GM21717 (cell line): Measurements from ENCODE around the gene MRPS30.
"Not testable (repeated sequence)": the region's sequence is repeated elsewhere in the genome, so short reads cannot be mapped to it uniquely, and the experiment has no call there.

Experiments used
- ATAC-seq: cut with Tn5 transposase; IDR thresholded peaks from one replicate; pipeline ENCODE4 v1.9.1; 2021; ENCODE audit warnings: mild to moderate bottlenecking, moderate library complexity; ENCODE audit not compliant: unreplicated experiment

MRPS30 gene

DNA sequence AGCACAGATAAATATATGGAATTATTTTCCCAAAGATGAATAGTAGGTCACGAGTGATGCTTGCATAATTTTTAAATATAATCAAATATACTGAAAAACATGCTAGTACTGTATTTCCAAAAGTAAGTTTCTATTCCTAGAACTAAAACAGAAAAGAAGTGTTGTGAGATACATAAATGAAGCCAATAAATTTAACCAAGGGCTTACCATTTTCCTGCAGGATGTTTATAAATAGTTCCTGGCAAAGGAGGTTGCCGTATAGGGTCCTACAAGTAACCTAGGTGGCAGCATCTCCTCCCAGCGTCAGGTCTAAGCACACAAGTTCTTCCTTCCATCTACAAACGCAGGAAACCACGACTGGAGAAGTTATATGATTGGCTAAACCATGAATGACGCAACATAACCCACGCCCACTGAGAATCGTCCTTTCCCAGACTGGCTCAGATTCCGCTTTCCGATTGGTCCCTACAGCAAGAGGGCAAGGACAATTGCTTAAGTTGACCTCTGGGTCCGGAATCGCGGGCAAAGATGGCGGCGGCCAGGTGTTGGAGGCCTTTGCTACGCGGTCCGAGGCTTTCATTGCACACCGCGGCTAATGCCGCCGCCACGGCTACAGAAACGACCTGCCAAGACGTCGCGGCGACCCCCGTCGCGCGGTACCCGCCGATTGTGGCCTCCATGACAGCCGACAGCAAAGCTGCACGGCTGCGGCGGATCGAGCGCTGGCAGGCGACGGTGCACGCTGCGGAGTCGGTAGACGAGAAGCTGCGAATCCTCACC lies at the start of gene MRPS30:
Gene MRPS30, plus strand, starts transcription at position 513 of the 780 bp plus-strand sequence. Its CDS starts 16 bp downstream, at position 529.
- peak; percentile 99 for ATAC-seq

- no peak for ATAC-seq
Measured at GRCh38 chr5:44769200-44769876, 39.4 kb upstream of the MRPS30 start.

DNA sequence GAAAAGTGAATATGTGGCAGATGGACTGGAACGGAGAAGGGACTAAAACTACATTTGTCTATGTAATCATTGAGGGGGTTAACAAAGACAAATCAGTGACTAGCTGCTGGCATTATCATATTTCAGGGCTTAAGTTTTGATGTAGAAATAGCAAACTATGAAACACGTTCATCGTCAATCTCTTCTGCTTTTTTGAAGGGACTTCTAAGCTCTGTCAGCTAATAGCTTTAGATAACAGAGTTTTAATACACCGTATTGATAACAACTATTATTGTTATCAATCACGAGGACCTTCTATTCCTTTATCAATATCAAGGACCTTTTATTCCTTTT lies 38.9 kb upstream of the MRPS30 start:
- ATAC-seq: no peak

DNA sequence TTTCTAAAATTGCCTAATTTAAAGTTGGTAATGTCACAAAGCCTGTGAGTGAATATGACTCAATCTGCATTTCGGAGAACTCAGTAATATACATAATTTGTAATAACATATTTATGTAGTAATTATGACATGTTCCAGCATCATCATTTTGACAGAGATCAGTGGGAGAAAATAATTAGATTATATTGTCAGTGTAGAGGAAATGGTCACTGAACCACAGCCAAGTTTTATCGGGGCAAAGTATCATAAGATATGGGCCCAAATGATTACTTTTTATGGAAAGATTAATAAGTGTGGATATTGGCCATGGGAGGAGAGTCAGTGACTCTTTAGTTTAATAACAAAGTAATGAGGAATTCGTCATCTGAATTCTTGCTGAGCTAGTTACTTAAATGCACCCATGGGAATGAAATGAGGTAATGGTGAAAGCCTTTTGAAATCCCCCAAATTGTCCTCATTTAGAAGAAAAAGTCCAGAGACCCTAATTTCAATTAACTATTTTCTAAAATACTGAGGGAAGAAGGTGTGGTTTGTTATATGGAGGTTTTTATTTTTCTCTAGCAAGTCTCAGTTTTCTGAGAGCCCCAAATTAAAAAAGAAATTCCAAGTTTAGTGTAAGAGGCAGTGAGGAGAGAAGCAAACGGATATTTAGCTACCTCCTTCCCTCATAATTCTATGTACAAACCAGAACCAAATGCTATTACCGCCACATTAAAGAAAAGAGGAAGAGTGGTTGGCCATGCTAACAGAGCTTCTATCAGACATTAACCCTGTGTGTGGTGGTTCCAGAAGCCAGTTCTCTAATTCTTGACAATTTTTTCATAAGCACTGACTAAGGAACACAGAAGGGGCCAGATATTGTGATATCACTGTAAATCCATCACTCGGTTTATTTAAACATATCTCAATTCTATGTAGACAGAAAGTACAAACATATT lies 37.7 kb upstream of the MRPS30 start:
- no peak for ATAC-seq

GRCh38 chr5:44772397-44772796 lies 36.4 kb upstream of the MRPS30 start:
- ATAC-seq: not testable (repeated sequence)

GRCh38 chr5:44774279-44774880 lies 34.4 kb upstream of the MRPS30 start:
- no peak for ATAC-seq

- ATAC-seq: no peak
Measured at GRCh38 chr5:44779167-44779566, 29.6 kb upstream of the MRPS30 start.

DNA sequence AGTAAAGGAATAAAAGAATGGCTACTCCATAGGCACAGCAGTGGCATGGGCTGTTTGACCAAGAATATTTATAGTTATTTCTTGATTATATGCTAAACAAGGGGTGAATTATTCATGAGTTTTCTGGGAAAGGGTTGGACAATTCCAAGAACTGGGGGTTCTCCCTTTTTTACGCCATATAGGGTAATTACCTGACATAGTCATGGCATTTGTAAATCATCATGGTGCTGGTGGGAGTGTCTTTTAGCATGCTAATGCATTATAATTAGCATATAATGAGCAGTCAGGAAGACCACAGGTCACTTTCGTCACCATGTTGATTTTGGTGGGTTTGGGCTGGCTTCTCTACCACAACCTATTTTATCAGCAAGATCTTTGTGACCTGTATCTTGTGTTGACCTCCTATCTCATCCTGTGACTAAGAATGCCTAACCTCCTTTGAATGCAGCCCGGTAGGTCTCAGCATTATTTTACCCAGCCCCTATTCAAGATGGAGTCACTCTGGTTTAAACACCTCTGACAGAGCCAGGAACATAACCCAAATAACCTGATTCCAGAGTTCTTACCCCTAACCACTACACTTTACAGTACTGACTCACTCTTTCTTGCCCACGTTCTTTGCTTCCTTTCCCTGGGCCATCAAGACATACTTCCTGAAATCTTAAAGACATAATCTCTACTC lies 25.0 kb upstream of the MRPS30 start:
- ATAC-seq: no peak

DNA sequence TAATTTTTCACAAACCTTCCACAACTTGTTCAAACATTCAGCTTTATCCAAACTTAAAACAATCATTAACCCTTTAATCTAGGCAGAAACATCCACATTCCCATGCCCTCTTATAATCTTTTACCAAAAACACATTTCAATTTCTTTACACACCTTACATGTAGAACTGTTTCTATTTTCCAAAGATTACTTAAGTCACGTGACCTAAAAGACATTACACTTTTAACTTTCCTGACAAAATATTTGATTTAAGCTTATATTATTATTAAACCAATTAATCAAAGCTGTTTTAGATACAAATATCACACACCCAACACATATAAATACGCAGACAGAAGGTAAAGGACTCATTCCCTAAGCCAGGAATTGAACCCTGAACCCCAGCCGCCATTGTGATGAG lies 21.0 kb upstream of the MRPS30 start:
- ATAC-seq: no peak

- not testable (repeated sequence) for ATAC-seq
Measured at GRCh38 chr5:44789372-44789995, 19.3 kb upstream of the MRPS30 start.

DNA sequence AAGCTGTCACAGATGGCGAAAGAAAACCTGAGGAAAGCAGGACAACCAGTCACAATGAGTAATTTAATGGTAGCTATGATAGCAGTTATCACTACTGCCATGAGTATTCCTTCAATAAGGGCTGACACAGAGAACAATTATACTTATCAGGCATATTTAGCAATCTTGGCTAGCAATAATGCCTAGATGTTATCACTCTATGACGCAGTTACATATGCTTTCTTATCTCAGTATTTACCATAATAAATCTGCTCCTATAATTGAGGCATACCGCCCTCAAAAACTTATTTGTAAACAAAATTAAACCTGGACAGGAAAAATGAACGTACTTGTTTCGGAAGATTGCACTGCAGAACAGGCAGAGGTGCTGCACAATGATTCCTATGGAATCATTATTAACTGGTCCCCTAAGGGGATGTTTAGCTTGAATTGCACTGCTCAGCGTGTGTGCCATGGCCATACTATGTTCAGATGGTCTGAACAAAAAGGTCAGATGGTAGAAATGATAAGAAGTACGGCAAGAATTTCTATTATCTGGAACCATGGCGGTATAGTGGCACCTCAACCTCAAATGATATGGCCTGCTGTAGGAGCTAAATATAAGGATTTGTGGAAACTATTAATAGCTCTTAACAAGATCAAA lies 16.6 kb upstream of the MRPS30 start:
- not testable (repeated sequence) for ATAC-seq

DNA sequence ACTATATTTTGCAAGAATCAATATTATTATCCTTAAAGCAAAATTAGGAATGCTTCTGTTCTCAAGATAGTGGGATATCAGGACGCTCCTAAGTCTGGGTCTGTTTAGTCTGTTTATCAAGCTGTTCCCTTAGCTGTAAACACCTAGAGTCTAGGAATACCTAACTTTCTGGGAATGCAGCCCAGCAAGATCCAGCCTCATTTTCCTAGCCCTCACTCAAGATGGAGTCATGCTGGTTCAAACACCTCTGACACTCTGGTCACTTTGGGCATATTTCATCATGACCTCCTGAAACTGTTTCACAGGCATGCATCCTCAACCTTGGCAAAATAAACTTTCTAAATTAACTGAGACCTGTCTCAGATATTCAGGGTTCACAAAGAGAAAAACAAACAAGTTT lies 14.4 kb upstream of the MRPS30 start:
- ATAC-seq: no peak

DNA sequence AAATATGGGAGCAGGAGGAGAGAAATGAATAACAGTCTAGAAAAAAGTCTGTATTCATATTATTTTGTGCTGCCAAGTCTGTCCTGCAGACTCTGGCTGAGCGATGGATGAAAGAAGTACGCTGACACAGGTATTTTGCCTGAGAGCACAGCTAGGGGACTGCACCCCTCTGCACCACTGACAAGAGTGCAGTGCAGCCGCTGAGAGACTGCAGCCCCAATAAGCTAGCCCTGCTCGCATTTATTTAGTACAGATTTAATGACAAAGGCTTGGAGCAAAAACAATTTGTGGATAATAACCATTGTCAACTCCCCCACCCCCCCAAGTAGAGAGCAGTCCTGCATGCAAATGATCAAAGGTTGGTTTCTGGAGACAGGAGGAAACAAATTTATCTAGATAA lies 13.3 kb upstream of the MRPS30 start:
- ATAC-seq: no peak

GRCh38 chr5:44797841-44798240 lies 10.9 kb upstream of the MRPS30 start:
- no peak for ATAC-seq

GRCh38 chr5:44801992-44802391 lies 6.8 kb upstream of the MRPS30 start:
- ATAC-seq: no peak

- ATAC-seq: no peak
Measured at GRCh38 chr5:44806608-44807007, 2.1 kb upstream of the MRPS30 start.

DNA sequence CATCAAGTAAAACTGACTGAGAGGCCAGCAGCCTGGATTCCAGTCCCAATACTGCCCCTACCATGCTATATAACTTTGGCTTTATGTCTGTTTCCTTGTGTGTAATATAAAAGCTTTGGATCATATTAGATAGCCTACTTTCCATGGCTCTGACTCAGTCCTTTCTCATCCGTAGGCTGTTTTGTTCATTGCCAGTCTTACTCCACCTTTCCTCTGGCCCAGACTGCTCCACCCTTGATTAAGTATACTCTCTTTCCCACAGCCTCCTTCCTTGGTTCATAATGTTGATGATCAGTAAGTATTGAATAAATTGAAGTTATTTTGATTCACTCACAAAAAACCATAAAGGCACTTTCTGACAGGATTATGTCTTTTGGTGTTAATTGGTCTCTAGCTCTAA lies 1.5 kb upstream of the MRPS30 start:
- ATAC-seq: no peak

DNA sequence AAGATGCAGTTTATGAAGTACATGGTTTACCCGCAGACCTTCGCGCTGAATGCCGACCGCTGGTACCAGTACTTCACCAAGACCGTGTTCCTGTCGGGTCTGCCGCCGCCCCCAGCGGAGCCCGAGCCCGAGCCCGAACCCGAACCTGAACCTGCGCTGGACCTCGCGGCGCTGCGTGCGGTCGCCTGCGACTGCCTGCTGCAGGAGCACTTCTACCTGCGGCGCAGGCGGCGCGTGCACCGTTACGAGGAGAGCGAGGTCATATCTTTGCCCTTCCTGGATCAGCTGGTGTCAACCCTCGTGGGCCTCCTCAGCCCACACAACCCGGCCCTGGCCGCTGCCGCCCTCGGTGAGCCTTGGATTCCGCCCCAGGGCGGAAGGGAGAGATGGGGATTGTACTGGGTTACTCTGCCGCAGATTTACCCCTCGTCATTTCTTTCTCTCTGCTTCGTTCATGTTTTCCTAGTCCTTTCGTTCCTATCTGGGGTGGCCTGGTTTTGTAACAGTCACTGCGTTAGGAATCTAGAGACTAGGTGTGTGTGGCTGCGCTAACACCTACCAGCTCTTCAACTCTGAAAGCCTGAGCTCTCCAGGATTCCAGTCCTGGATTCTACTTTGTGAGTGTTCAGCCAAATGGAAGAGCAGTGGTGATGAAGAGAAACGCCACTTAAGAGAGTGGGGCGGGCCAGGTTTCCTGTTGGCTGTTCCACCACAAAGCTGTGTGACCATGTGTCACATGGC lies 638 bp downstream of the MRPS30 start:
- peak; percentile 39 for ATAC-seq

DNA sequence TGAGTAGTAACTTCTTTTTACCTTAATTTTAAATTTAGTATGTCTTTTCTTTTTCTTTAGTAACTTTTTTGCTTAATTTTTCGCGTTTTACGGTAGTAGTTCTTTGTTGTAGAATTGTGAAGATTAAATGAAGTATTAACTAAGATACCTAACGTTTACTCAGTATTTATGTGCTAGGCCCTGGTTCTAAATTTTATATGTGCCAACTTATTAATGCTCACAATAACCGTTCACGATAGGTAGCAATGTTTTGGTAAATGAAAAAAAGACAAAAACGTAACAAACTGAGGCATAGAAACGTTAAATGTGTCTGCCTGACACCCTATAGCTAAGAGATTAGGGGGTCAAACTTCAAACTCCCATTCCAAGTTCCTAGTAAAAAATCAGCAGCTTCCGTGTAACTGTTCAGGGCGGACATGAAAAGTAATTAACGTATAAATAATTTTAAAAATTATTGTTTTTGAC lies 1.2 kb downstream of the MRPS30 start:
- no peak for ATAC-seq
